ENCODE results near the gene TNFSF13. TPM values are rescaled to one million over a fixed set of nuclear protein-coding genes. Genes with fewer than 3 reads are reported as not detected.

TNFSF13 gene
- total RNA-seq, 2 experiments from 2014 or later, result 1.1 to 1.7 TPM

DNA sequence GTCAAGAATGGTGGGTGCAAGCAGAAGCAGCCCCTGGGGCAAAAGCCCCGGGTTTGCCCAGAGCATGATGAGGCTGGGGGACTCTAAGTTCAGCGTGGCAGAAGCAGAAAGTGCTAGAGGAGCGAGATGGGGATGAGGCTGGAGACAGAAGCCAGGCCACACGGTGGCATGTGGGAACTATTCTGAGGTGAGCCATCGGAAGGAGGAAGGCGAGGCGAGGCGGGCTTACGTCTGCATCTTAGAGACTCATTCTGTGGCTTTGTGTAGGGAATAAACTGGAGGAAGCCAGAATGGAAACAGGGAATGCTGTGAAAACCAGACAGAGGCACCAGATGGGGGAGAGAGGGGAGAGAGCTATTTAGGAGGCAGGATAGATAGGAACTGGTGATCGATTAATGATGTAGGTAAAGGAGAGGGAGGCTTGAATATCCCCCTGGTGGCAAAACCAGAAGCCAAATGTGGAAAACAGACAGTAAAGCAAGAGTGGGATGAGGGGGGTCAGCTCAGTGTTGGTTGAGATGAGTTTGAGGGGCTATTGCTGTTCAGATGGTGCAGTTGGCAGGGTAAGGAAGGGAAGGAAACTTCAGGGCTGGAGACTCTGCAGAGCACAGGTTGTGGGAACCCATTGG is 3.1 kb upstream of the TNFSF13 start:
- peak overlapping the region; percentile 67 for H3K4me3 Mint-ChIP-seq
- peaks cover 11% of the 10 kb centered on the region for H3K36me3 Mint-ChIP-seq (ENCODE audit: low read depth)
- Histone ChIP-seq H3K9me3 (ENCODE audit: control insufficient read depth in 1 of 2, insufficient read depth in 1 of 2, low read length in 2 of 2) (no peaks in the 10 kb centered on the region), H3K27ac (ENCODE audit: low read depth in 1 of 2, low read length in 2 of 2) (no peak overlapping the region), H3K36me3 (ENCODE audit: insufficient read depth, low read length) (peaks cover 21% of the 10 kb centered on the region), H3K27me3 (ENCODE audit: control insufficient read depth in 1 of 2, insufficient read depth in 2 of 2, low read length in 2 of 2) (no peaks in the 10 kb centered on the region), H3K4me1 (ENCODE audit: insufficient read depth, low read length) (peaks cover 86% of the 10 kb centered on the region), H3K4me3 (ENCODE audit: low read length) (no peak overlapping the region)
- TF ChIP-seq, protein P1, sequence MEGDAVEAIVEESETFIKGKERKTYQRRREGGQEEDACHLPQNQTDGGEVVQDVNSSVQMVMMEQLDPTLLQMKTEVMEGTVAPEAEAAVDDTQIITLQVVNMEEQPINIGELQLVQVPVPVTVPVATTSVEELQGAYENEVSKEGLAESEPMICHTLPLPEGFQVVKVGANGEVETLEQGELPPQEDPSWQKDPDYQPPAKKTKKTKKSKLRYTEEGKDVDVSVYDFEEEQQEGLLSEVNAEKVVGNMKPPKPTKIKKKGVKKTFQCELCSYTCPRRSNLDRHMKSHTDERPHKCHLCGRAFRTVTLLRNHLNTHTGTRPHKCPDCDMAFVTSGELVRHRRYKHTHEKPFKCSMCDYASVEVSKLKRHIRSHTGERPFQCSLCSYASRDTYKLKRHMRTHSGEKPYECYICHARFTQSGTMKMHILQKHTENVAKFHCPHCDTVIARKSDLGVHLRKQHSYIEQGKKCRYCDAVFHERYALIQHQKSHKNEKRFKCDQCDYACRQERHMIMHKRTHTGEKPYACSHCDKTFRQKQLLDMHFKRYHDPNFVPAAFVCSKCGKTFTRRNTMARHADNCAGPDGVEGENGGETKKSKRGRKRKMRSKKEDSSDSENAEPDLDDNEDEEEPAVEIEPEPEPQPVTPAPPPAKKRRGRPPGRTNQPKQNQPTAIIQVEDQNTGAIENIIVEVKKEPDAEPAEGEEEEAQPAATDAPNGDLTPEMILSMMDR (IDR thresholded peaks at IDR 0.05), result no peak
- no peaks in the 10 kb centered on the region for H3K27me3 Mint-ChIP-seq
- H3K9me3 Mint-ChIP-seq, result no peaks in the 10 kb centered on the region
- intact Hi-C loops (cut with DNase I, micrococcal nuclease), result no loop called here
- ATAC-seq (ENCODE audit: poor library complexity), result no peak
- ChIA-PET CTCF (interaction anchor here (1.2 kb wide), 1 partner anchor 32 kb away, joined by 3 read pairs; no protein-coding TSS in a partner anchor), POLR2A (interaction anchor here (0.6 kb wide), 1 partner anchor 60 kb away, joined by 3 read pairs; no protein-coding TSS in a partner anchor)
- peak overlapping the region; percentile 60 for H3K27ac Mint-ChIP-seq
- H3K4me1 Mint-ChIP-seq (ENCODE audit: low read depth), result peaks cover 64% of the 10 kb centered on the region
- DNase-seq, result no peak

DNA sequence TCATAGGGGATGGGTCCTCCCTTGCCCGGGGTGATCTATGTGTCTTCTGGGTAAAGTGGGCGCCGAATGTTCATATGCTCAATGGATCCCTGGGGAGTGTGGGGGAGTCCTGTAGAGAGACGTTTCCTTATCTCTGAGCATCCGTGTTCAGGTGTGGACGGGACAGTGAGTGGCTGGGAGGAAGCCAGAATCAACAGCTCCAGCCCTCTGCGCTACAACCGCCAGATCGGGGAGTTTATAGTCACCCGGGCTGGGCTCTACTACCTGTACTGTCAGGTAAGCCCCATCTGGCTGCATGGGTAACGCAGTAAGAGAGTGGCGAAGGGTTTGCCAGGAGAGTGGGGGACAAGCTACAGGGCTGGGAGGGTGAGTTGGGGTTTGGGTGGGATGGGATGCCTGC is 1.9 kb upstream of the TNFSF13 start:
- ATAC-seq (ENCODE audit: poor library complexity) (no peak), DNase-seq (no peak)
- Mint-ChIP-seq H3K27ac (peak overlapping the region; percentile 67), H3K4me3 (peak overlapping the region; percentile 38), H3K27me3 (no peaks in the 10 kb centered on the region), H3K4me1 (ENCODE audit: low read depth) (peaks cover 64% of the 10 kb centered on the region), H3K9me3 (no peaks in the 10 kb centered on the region), H3K36me3 (ENCODE audit: low read depth) (peaks cover 20% of the 10 kb centered on the region)
- peaks cover 85% of the 10 kb centered on the region for H3K4me1 ChIP-seq (ENCODE audit: insufficient read depth, low read length)
- peaks cover 14% of the 10 kb centered on the region for H3K36me3 ChIP-seq (ENCODE audit: insufficient read depth, low read length)
- ChIA-PET POLR2A (interaction anchor here (2.6 kb wide), 1 partner anchor 8 kb away, joined by 6 read pairs; the partner anchor contains the start of gene TNFSF12), CTCF (no interaction called here)
- no peaks in the 10 kb centered on the region for H3K27me3 ChIP-seq (ENCODE audit: control insufficient read depth in 1 of 2, insufficient read depth in 2 of 2, low read length in 2 of 2)
- TF ChIP-seq, protein P1 (IDR thresholded peaks at IDR 0.05), result no peak
- intact Hi-C loops (cut with DNase I, micrococcal nuclease), result no loop called here
- no peaks in the 10 kb centered on the region for H3K9me3 ChIP-seq (ENCODE audit: control insufficient read depth in 1 of 2, insufficient read depth in 1 of 2, low read length in 2 of 2)
- H3K4me3 ChIP-seq (ENCODE audit: low read length), result no peak overlapping the region
- no peak overlapping the region for H3K27ac ChIP-seq (ENCODE audit: low read depth in 1 of 2, low read length in 2 of 2)

DNA sequence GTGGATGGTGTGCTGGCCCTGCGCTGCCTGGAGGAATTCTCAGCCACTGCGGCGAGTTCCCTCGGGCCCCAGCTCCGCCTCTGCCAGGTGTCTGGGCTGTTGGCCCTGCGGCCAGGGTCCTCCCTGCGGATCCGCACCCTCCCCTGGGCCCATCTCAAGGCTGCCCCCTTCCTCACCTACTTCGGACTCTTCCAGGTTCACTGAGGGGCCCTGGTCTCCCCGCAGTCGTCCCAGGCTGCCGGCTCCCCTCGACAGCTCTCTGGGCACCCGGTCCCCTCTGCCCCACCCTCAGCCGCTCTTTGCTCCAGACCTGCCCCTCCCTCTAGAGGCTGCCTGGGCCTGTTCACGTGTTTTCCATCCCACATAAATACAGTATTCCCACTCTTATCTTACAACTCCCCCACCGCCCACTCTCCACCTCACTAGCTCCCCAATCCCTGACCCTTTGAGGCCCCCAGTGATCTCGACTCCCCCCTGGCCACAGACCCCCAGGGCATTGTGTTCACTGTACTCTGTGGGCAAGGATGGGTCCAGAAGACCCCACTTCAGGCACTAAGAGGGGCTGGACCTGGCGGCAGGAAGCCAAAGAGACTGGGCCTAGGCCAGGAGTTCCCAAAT is 1.3 kb upstream of the TNFSF13 start:
- H3K36me3 ChIP-seq (ENCODE audit: insufficient read depth, low read length), result peaks cover 14% of the 10 kb centered on the region
- POLR2A ChIA-PET, result interaction anchor here (2.6 kb wide), 1 partner anchor 8 kb away, joined by 6 read pairs; the partner anchor contains the start of gene TNFSF12
- Mint-ChIP-seq H3K4me1 (ENCODE audit: low read depth) (peaks cover 60% of the 10 kb centered on the region), H3K36me3 (ENCODE audit: low read depth) (peaks cover 21% of the 10 kb centered on the region), H3K9me3 (no peaks in the 10 kb centered on the region), H3K27me3 (no peaks in the 10 kb centered on the region), H3K4me3 (no peak overlapping the region), H3K27ac (no peak overlapping the region)
- no peak for DNase-seq
- peaks cover 82% of the 10 kb centered on the region for H3K4me1 ChIP-seq (ENCODE audit: insufficient read depth, low read length)
- no peaks in the 10 kb centered on the region for H3K9me3 ChIP-seq (ENCODE audit: control insufficient read depth in 1 of 2, insufficient read depth in 1 of 2, low read length in 2 of 2)
- TF ChIP-seq, protein P1 (IDR thresholded peaks at IDR 0.05), result no peak
- H3K27me3 ChIP-seq (ENCODE audit: control insufficient read depth in 1 of 2, insufficient read depth in 2 of 2, low read length in 2 of 2), result no peaks in the 10 kb centered on the region
- H3K4me3 ChIP-seq (ENCODE audit: low read length), result no peak overlapping the region
- CTCF ChIA-PET, result interaction anchor here (0.8 to 1.0 kb wide), 2 partner anchors 32 to 120 kb away, joined by 3 to 4 read pairs; no protein-coding TSS in a partner anchor
- no peak for ATAC-seq (ENCODE audit: poor library complexity)
- intact Hi-C loops (cut with DNase I, micrococcal nuclease), result no loop called here
- H3K27ac ChIP-seq (ENCODE audit: low read depth in 1 of 2, low read length in 2 of 2), result no peak overlapping the region

Measured in CD4-positive, alpha-beta T cell (primary cell).